ENCODE measurements around the gene ZNF559. TPM values are rescaled to one million over a fixed set of nuclear protein-coding genes. Genes with fewer than 3 reads are reported as not detected.
"Not testable (repeated sequence)": the region's sequence is repeated elsewhere in the genome, so short reads cannot be mapped to it uniquely, and the experiment has no call there.

Gene ZNF559
- 10 to 100 TPM; 14.2 to 15.1 TPM for total RNA-seq
- polyA plus RNA-seq (ENCODE audit: insufficient read length in 6 of 6): 10 to 100 TPM; 70.0 to 78.5 (median 74.0) TPM
- long read RNA-seq, donor 1, partial matches to known transcripts: 0 of 4 reads
- long read RNA-seq, donor 1, other reads (novel, unspliced or antisense): 0 of 4 reads
- long read RNA-seq, donor 2, partial matches to known transcripts: 0 of 2 reads
- long read RNA-seq, donor 2, other reads (novel, unspliced or antisense): 0 of 2 reads
- long read RNA-seq, donor 3, partial matches to known transcripts: 0 of 2 reads
- long read RNA-seq, donor 3, other reads (novel, unspliced or antisense): 0 of 2 reads
- long read RNA-seq, donor 4, partial matches to known transcripts: 1 of 1 reads
- long read RNA-seq, donor 4, other reads (novel, unspliced or antisense): 0 of 1 reads
- long read RNA-seq, donor 5: 0 reads
- long read RNA-seq, donor 6, full-length matches to known transcripts: 5 of 31 reads
- long read RNA-seq, donor 6, partial matches to known transcripts: 26 of 31 reads
- long read RNA-seq, donor 6, other reads (novel, unspliced or antisense): 0 of 31 reads
- long read RNA-seq, donor 7, partial matches to known transcripts: 0 of 3 reads
- long read RNA-seq, donor 7, other reads (novel, unspliced or antisense): 0 of 3 reads
- long read RNA-seq, donor 8, partial matches to known transcripts: 0 of 2 reads
- long read RNA-seq, donor 8, other reads (novel, unspliced or antisense): 0 of 2 reads
- long read RNA-seq, donor 9: 0 reads
- long read RNA-seq, donor 10, partial matches to known transcripts: 1 of 2 reads
- long read RNA-seq, donor 10, other reads (novel, unspliced or antisense): 1 of 2 reads
- long read RNA-seq, donor 11: 0 reads
- long read RNA-seq, donor 12, partial matches to known transcripts: 0 of 4 reads
- long read RNA-seq, donor 12, other reads (novel, unspliced or antisense): 0 of 4 reads

DNA sequence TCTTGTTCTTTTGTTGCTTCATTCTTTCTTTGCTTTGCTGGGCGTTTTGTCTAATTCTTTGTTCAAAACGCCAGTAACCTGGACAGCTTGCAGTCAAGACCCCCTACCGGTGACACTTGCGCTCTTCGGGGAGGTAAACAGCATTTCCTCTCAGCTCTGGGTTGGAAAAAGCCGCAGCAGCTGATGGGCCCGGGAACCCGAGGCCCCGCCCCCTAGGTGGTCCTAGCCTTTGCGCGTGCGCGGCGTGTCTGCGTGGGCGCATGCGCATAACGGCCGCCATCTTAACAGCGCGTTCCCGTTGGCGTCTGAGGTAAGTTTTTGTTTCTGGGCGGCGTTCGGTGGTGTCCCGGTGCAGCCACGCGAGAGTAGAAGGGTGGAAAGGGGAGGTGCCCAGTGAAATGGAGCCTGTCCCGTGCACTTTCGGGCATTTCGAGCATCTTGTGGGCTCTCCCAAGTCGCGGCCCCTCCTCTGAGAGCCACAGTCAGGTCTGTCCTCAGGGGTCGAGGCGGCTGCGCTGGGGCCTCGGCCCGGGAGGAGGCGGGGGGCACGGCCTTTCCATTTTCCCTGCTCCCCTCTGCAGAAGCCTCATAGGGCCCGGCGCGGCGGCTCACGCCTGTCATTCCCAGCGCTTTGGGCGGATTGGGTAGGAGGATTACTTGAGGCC is at the start of gene ZNF559:
ZNF559 (plus strand) TSS at position 261 of the 665 bp plus-strand sequence. CDS start 14,371 bp downstream, outside the sequence.
- Histone ChIP-seq H3K27ac (peak within 1 kb of the TSS; percentile 91), H3K9me3 (peaks cover 0 to 69% of the 10 kb centered on the region in 2 donors), H3K36me3 (peaks cover 0 to 37% of the 10 kb centered on the region in 2 donors), H3K4me3 (peak within 1 kb of the TSS; percentile 78 to 91), H3K4me1 (peaks cover 4 to 13% of the 10 kb centered on the region in 2 donors), H3K27me3 (no peaks in the 10 kb centered on the region)
- ATAC-seq (peak; percentile 97), DNase-seq (peak; percentile 93 to 98 (median 96))
- peak in 1 of 2 donors; percentile 41 for TF ChIP-seq CTCF (IDR thresholded peaks at IDR 0.05)
- intact Hi-C loops (cut with DNase I): no loop called here

- H3K27me3 ChIP-seq: peaks cover 0 to 16% of the 10 kb centered on the region in 2 donors
- intact Hi-C loops (cut with DNase I); H3K27ac ChIP-seq; H3K4me1 ChIP-seq; ATAC-seq; H3K36me3 ChIP-seq; H3K4me3 ChIP-seq: not testable (repeated sequence)
- peaks cover 0 to 63% of the 10 kb centered on the region in 2 donors for H3K9me3 ChIP-seq
- DNase-seq: peak in 1 of 4 donors; percentile 3
Measured at GRCh38 chr19:9283485-9283884, 40.5 kb upstream of the ZNF559 start.

DNA sequence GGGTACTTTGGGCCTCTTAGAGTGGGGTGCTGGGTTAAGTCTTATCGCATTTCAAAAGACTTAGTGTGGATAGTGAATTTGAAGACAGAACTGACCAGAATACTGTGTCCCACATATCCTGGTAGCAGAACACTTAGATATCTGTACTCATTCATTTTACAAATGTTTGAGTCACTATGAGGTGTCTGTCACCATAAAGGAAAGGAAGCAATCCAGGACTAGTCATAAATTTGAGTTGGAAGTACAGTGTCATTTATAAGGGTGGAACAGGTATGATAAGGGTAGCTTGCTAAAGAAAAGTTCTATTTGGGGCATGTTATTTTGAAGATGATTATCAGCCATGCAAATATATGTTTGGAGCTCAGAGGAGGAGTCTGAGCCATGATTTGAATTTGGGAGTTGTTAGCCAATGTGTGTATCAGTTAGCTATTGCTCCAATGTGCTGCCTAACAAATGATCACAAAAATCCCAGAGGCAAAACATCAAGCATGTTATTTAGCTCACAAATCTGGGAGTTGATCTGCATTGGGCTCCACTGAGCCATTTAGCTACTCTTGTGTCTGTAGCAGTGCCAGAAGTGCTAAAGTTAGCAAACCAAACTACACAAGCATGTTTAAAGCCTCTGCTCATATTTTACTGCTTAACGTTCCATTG is 34.6 kb upstream of the ZNF559 start:
- peaks cover 0 to 3% of the 10 kb centered on the region in 2 donors for H3K27me3 ChIP-seq

DNA sequence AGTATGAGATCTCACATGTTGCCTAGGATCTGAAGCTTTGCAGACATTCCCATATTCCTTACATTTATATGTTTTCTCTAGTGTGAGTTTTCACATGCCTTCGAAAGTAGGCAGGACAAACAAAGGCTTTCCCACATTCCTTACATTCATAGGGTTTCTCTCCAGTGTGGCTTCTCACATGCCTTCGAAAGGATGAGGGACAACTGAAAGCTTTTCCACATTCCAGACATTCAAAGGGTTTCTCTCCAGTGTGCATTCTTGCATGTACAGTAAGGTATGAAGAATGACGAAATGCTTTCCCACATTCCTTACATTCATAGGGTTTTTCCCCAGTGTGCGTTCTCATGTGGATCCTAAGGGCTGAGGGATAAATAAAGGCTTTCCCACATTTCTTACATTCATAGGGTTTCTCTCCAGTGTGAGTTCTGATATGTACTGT is 28.5 kb upstream of the ZNF559 start:
- TF ChIP-seq CTCF (IDR thresholded peaks at IDR 0.05): no peak
- DNase-seq (no peak), ATAC-seq (no peak)
- Histone ChIP-seq H3K36me3 (peaks cover 9 to 94% of the 10 kb centered on the region in 2 donors), H3K4me3 (no peak overlapping the region), H3K27ac (no peak overlapping the region), H3K4me1 (no peaks in the 10 kb centered on the region), H3K27me3 (no peaks in the 10 kb centered on the region), H3K9me3 (peaks cover 3 to 100% of the 10 kb centered on the region in 2 donors)
- intact Hi-C loops (cut with DNase I): no loop called here

More for the DNA sequence above, 34.6 kb upstream of the ZNF559 start:
- Histone ChIP-seq H3K27ac (no peak overlapping the region), H3K4me3 (no peak overlapping the region), H3K36me3 (peaks cover 0 to 48% of the 10 kb centered on the region in 2 donors), H3K9me3 (peaks cover 0 to 98% of the 10 kb centered on the region in 2 donors), H3K4me1 (no peaks in the 10 kb centered on the region)
- DNase-seq (no peak), ATAC-seq (no peak)
- intact Hi-C loops (cut with DNase I): no loop called here
- no peak for TF ChIP-seq CTCF (IDR thresholded peaks at IDR 0.05)

DNA sequence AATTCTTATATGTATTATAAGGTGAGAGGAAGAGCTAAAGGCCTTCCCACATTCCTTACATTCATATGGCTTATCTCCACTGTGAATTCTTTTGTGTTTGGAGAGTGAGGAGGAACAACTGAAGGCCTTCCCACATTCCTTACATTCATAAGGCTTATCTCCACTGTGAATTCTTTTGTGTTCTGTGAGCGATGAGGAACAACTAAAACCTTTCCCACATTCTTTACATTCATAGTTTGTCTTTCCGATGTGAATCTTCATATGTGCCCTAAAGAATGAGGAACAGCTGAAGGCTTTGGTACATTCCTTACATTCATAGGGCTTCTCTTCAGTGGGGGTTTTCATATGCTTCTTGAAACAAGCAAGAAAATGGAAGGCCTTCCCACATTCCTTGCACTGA is 27.6 kb upstream of the ZNF559 start:
- Histone ChIP-seq H3K9me3 (peaks cover 3 to 100% of the 10 kb centered on the region in 2 donors), H3K4me1 (no peaks in the 10 kb centered on the region), H3K27me3 (no peaks in the 10 kb centered on the region), H3K4me3 (no peak overlapping the region), H3K36me3 (peaks cover 9 to 97% of the 10 kb centered on the region in 2 donors), H3K27ac (no peak overlapping the region)
- DNase-seq (no peak), ATAC-seq (no peak)
- no peak for TF ChIP-seq CTCF (IDR thresholded peaks at IDR 0.05)
- intact Hi-C loops (cut with DNase I): no loop called here
